Measurements from ENCODE around the gene SNPH.

DNA sequence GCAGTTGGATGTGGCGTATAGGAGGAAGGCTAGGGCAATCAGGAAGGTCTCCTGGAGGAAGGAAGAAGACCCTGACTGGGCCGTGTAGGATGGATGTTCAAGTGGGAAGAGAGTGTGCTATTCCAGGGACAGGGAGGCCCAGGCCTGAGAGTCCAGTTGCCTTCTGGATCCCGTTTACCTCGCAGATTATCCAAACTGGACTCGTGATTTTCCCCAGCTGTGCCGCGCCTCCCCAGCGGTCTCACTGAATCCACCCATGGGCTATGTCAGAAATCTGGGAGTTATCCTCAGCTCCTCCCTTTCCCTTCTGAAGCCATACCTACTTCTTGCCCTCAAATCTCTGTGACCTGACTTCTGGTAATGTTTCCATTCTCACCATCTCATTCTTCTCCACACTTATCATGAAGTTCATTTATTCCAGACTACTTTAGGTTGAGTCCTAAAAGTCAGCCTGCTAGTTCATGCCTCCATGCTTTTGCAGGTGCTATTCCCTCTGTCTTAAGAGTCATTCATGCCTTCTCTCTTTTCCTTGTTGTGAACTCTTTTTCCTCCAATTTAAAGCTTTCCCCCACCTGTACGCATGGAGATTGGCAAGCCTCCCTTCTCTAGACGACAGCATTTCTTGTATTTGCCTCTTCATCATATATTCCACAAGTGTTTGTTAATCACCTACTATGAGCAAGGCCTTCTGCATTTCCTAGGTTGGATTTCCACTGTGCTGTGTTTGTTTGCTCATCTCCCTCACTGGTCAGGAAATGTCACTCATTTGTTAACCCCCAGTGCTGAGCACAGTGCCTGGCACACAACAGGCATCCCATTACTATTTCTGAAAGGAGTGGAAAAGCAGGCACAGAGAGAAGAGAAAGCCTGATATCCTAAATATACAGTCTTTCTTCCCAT lies 60.2 kb downstream of the SNPH start:
- TF ChIP-seq, protein P1, sequence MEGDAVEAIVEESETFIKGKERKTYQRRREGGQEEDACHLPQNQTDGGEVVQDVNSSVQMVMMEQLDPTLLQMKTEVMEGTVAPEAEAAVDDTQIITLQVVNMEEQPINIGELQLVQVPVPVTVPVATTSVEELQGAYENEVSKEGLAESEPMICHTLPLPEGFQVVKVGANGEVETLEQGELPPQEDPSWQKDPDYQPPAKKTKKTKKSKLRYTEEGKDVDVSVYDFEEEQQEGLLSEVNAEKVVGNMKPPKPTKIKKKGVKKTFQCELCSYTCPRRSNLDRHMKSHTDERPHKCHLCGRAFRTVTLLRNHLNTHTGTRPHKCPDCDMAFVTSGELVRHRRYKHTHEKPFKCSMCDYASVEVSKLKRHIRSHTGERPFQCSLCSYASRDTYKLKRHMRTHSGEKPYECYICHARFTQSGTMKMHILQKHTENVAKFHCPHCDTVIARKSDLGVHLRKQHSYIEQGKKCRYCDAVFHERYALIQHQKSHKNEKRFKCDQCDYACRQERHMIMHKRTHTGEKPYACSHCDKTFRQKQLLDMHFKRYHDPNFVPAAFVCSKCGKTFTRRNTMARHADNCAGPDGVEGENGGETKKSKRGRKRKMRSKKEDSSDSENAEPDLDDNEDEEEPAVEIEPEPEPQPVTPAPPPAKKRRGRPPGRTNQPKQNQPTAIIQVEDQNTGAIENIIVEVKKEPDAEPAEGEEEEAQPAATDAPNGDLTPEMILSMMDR (IDR thresholded peaks at IDR 0.05): no peak
- TF ChIP-seq POLR2A (IDR thresholded peaks at IDR 0.05): no peak
